MM.1S (cell line): ENCODE measurements around the gene CACNA1C.

ENCODE experiments used
- EZH2 ChIP-seq: fragments of 300-600 bp; sonication (generic); optimal IDR thresholded peaks from 2 replicates; pipeline ENCODE3; 2017; ENCODE audit warnings: low read depth, mild to moderate bottlenecking, antibody characterized with exemption, low read length, mixed read lengths
- TF ChIP-seq, protein P1 (sequence below): fragments of 300-600 bp; sonication (generic); IDR thresholded peaks from 2 replicates; pipeline ENCODE4 v1.5.1; 2016; ENCODE audit warnings: antibody characterized with exemption, low read length, mixed read lengths

DNA sequence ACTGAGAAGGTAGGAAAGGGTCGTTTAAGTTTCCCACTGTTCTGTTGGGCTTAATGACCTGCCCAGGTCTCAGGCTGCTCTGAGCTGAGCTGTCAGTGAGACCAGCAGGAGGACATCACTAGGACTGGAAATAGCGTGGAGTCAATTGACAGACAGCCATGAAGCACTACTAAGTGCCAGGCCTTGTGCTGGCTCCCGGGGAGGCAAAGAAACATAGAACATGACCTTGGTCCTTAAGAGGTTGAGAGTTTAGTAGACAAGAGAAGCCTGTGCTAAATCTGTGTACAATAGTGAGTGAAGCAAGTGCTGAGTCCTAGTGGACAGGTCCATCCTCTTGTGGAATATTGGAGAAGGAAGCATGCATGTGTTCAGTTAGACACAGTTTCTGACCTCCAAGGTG, 239.2 kb downstream of the CACNA1C start:
- TF ChIP-seq, protein P1, sequence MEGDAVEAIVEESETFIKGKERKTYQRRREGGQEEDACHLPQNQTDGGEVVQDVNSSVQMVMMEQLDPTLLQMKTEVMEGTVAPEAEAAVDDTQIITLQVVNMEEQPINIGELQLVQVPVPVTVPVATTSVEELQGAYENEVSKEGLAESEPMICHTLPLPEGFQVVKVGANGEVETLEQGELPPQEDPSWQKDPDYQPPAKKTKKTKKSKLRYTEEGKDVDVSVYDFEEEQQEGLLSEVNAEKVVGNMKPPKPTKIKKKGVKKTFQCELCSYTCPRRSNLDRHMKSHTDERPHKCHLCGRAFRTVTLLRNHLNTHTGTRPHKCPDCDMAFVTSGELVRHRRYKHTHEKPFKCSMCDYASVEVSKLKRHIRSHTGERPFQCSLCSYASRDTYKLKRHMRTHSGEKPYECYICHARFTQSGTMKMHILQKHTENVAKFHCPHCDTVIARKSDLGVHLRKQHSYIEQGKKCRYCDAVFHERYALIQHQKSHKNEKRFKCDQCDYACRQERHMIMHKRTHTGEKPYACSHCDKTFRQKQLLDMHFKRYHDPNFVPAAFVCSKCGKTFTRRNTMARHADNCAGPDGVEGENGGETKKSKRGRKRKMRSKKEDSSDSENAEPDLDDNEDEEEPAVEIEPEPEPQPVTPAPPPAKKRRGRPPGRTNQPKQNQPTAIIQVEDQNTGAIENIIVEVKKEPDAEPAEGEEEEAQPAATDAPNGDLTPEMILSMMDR = no peak
- no peak for TF ChIP-seq EZH2
